ENCODE measurements around the gene ARHGEF2.
A peak's percentile ranks its signal among the peaks of the same experiment; 100 is the strongest.
"Not testable (repeated sequence)": the region's sequence is repeated elsewhere in the genome, so short reads cannot be mapped to it uniquely, and the experiment has no call there.

The ARHGEF2 gene

GRCh38 chr1:155990005-155990739, 11.8 kb upstream of the ARHGEF2 start:
- no peak for DNase-seq (ENCODE audit: low read depth in 3 of 3)

DNA sequence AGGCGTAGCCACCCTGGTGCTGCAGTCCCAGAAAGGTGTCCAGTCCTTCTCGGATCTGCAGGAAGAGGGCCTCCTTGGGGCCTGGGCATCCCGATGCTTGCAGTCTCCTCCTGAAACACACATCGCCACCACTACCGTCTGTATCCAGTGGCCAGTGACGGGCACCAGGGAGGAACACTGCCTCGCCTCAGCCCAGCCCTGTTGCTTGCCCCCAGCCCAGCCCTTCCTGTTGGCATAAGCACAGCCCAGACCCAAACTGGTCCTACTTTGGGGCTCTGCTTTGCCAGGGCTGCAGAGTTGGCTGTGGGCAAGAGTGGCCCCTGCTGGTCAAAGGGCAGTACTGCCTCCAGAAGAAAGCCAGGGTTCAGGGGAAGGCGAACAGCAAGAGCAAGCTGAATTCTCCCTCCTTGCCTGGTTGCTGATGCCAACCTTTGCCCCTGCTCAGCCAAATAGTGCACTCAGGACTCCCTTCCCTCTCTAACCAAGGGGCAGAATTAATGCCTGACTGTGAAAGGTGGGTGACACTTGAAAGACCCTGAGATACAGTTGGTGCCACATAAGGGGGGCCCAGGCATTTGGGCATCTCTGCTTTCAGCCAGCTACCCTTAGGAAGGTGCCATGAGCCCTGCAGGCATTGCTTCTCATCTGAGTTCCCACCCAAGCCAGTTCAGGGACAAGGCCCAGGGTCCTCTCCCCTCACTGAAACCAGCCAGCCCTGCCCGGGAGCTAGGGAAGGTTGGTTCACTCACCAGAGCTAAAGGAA, 11.1 kb upstream of the ARHGEF2 start:
- DNase-seq (ENCODE audit: low read depth in 3 of 3) = peak; percentile 60 to 70 (median 62)

DNA sequence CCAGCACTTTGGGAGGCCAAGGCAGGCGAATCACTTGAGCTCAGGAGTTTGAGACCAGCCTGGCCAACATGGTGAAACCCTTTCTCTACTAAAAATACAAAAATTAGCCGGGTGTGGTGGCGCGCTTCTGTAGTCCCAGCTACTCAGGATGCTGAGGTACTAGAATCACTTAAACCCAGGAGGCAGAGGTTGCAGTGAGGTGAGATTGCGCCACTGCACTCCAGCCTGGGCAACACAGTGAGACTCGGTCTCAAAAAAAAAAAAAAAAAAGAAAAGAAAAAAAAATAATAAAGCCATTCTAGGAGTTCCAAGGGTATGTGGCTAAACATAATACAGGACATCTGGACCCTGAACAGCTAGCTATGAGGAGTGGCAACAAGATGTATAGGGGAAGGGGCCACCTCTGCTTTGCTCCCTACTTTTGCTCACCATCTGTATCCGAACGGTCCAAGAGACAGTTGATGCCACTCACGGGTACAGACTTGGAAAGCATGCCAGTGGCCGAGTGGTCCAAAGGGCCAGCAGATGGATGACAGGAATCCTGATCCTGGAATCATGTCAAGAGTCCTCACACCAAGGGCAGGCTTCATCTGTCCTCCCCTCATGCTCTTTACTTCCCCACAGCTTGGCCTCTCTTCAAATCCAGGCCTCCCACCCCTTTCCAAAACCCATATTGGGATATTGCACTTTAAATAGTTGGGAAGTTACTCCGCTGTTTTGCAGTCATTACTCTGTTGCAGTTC, 6.7 kb upstream of the ARHGEF2 start:
- DNase-seq (ENCODE audit: low read depth in 3 of 3) = not testable (repeated sequence)

DNA sequence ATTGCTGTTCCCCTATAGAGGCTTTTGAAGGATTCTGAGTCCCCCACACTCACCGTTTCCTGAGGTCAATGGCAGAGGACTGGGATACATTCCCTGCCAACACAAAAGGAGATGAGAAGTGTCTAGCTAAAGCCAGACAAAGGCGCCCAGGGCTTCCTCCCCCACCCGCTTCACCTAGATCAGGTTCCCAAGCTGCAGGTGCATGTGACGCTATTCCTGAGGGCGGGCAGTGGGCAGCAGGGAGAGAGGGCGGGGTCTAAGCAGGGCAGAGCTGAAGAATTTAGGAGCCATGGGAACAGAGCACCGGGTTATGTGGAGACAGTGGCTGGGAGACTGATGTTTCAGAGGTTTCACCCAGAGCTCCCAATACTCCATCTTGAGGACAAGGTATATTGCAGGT, 6.0 kb upstream of the ARHGEF2 start:
- no peak for DNase-seq (ENCODE audit: low read depth in 3 of 3)

- DNase-seq (ENCODE audit: low read depth in 3 of 3) = no peak
These were observed 5.1 kb upstream of the ARHGEF2 start for GRCh38 chr1:155983191-155984024.

- DNase-seq (ENCODE audit: low read depth in 3 of 3) = no peak
These were observed 3.8 kb upstream of the ARHGEF2 start for GRCh38 chr1:155982106-155982505.

DNA sequence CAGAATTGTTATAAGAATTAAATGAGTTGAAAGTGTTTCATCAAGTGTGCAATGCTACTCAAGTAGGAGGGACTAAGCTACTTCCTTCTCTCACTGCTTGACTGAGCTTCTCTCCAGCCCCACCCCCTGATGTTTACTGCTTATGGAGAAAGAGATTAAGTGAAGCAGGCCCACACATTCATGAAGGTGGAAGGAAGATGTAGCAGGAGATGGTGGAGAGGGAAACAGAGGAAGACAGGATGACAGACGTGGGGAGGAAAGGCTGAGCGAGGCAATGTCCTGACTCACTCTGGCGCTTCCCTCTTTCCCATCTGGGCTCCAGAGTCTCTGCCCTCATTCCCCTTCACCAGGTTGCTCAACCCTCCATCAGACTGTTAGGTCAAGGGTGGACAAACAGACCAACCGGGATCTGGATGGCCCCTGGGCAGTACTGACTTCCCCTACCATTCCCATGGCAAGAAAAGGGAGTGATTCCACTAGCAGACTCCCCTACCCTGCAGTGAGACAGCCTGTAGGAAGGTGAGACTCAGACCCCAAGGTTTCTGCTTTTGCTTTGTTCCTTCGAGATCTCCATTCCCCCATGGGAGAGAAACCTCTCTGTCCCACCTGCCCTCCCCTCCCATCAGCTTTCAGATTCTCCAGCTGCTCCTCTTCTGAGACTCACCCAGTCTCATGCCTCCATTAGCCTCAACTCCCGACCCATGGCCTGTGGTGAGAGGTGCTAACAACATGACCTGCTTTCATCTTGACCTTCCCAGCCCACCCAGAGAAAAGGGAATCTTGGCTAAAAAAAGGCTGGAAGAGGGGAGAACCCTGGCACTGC, 3.1 kb upstream of the ARHGEF2 start:
- DNase-seq (ENCODE audit: low read depth in 3 of 3) = no peak

DNA sequence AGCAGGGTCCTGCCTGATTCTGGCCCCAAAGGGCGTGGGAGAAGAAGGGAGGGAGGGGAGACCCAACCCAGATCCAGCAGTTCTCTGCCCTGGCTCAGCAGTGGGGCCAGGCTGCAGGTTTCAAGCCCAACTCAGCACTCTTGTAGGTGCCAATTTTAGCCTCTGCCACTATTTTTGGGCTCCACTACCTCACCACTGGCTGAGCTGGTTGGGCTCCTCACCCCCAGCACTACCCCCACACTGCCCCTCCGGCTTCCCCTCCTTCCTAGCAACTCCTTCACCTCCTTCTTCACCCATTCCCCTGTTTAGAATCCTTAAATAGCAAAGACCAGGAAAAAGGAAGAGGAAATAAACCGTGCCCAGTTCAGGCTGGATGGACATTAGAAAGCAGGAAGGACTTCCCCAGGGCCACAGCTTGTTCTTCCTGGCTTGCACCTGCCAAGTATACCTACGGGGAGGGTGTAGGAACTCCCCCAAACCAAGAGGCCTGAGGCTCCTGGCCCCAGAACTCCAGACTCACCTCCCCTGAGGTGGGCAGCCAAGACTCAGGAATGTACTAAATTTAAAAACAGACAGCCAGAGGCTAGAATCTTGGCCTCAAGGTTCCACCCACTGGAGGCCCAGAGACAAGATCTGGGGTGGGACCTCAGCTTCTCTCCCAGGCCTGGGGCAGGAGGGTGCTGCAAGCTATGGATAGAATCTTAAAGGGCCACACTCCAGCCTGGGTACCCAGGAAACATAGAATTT, 1.4 kb upstream of the ARHGEF2 start:
- DNase-seq (ENCODE audit: low read depth in 3 of 3) = no peak

DNA sequence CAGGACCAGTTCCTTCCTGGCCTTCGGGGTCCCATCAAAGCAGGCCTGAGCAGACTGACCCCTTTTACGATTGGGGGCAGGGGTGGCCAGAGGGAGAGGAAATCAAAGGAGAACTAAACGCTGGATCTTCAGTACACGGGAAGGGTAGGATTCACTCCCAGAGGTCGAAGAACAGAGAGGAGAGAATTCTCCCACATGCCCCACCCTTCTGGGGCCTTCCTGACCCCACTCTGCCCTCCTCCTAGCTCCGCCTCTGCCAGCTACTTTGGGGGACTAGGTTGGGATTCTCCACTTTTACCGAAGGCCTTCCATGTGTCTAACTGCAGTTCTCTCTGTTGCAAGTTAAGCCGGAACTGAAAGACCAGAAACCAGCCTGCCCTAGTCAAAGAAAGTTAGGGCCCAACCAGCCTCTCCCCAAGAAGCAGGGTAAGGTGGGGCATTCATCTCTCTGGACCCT, 654 bp upstream of the ARHGEF2 start:
- no peak for DNase-seq (ENCODE audit: low read depth in 3 of 3)

GRCh38 chr1:155977690-155978324, 540 bp downstream of the ARHGEF2 start:
- peak; percentile 43 to 61 (median 58) for DNase-seq (ENCODE audit: low read depth in 3 of 3)

- no peak for DNase-seq (ENCODE audit: low read depth in 3 of 3)
These were observed 1.2 kb downstream of the ARHGEF2 start for GRCh38 chr1:155976913-155977689.

GRCh38 chr1:155976062-155976912, 2.1 kb downstream of the ARHGEF2 start:
- no peak for DNase-seq (ENCODE audit: low read depth in 3 of 3)

- DNase-seq (ENCODE audit: low read depth in 3 of 3) = no peak
These were observed 2.8 kb downstream of the ARHGEF2 start for GRCh38 chr1:155975375-155976061.

DNA sequence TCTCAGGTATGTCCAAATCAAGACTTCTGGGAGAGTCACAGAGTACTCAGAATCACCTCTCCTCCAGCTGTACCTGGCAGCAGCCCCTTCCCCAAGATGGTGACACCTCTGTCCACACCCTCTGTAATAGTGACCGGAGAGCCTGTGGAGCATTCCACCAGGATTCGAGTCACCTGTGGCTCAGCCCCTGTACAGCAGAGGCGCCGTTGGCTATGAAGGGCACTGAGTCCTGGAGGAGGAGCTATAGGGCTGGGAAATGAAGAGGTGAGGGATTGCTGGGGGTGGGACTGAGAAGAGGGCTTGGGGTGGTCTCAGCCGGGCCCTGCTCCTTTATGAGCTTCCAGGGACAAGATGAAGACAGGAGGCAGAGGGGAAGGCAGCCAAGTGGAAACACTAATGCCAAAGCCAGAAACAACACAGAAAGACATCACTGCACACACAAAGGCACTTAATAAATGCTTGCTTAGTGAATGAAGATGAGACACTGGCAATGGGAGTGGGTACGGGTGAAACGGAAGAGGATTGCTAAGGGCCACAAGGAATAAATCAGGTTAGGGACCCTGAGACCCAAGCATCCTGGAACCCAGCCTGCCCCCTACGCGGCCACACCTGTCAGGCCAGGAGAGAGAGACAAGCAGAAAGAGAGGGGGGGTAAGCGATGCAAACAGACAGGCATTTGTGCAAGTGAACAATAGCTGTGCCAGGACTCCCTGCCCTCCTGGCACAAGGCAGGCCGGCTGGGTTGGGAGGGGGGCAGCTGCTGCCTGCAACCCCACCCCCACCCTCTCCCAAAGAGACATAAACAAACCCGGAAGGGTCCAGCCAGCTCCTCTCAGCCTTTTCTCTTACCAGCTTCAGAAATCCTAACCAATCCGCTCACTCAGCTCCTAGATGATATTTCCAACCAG, 3.9 kb downstream of the ARHGEF2 start:
- no peak for DNase-seq (ENCODE audit: low read depth in 3 of 3)

DNA sequence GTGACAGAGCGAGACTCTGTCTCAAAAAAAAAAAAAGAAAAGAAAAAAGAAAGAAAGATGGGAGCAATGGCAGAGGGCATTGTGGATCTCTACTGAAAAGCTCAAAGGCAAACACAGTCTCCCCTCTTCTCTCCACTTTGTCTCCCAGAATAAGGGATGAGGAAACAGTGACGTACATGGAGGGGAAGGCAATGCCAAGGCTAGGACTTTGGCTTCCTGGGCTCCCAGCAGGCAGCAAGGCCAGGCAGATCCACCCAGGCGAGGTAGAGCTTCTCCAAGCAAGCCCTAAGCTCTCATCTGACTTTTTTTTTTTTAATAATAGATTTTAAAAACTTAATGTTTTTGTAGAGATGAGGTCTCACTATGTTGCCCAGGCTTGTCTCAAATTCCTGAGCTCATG, 4.6 kb downstream of the ARHGEF2 start:
- no peak for DNase-seq (ENCODE audit: low read depth in 3 of 3)
